Gastroesophageal sphincter (tissue), 3 donors: ENCODE results near the gene LARGE1.

ENCODE experiments used
- CTCF ChIP-seq, 4 experiments: fragments of 200-600 bp in 2 of 4; fragments of 450-650 bp in 2 of 4; sonication (generic) in 1 of 4; IDR thresholded peaks; one replicate each; pipeline ENCODE4 v1.5.1; 2017 to 2019; ENCODE audit warnings: antibody characterized with exemption in 4 of 4, mild to moderate bottlenecking in 2 of 4, moderate library complexity in 2 of 4
- EP300 ChIP-seq: sonication (generic); formaldehyde crosslinking; IDR thresholded peaks from one replicate; pipeline ENCODE4 v1.6.1; 2017; ENCODE audit warnings: antibody characterized with exemption, mild to moderate bottlenecking
- POLR2A ChIP-seq, 2 donors: fragments of 450-650 bp; IDR thresholded peaks; one replicate each; pipeline ENCODE4 v1.6.1; 2017; ENCODE audit warnings: antibody characterized with exemption in 2 of 2, mild to moderate bottlenecking in 2 of 2, moderate library complexity in 1 of 2
- POLR2AphosphoS5 ChIP-seq: sonication (generic); formaldehyde crosslinking; IDR thresholded peaks from one replicate; pipeline ENCODE4 v1.6.1; 2017; ENCODE audit warnings: antibody characterized with exemption

GRCh38 chr22:33666961-33667619 lies 253.2 kb downstream of the LARGE1 start:
- TF ChIP-seq CTCF (IDR thresholded peaks at IDR 0.05): no peak
- no peak for TF ChIP-seq POLR2AphosphoS5
- TF ChIP-seq POLR2A (IDR thresholded peaks at IDR 0.05): no peak
- no peak for TF ChIP-seq EP300
